Embryonic facial prominence (tissue), 1 donor: ENCODE measurements around the gene DEFB131B.
"Not testable (repeated sequence)": the region's sequence is repeated elsewhere in the genome, so short reads cannot be mapped to it uniquely, and the experiment has no call there.

Experiments used
- DNase-seq: peaks from one replicate; pipeline ENCODE4 v3.0.0-alpha.2; 2016; ENCODE audit errors: extremely low spot score

DEFB131B gene, protein sequence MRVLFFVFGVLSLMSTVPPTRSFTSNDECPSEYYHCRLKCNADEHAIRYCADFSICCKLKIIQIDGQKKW

DNA sequence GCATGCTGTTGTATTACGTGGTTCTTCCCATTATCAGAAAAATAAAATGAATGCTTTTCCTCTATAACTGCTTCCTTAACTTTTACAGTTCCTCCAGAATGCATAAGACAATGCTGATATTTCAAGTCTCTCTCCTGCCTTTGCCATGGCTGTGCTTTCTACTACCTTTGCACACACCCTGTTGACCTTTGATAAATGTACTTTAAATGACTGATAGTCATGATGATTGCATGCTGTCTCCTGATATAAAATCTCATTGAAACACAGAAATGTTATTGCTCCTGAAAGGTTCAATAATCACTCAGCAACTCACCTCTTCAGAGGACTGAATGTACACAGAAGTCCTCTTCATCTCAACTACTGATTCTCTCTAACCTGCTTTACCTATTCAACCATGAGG, at the start of gene DEFB131B:
Gene DEFB131B, plus strand, starts transcription at position 395 of the 400 bp plus-strand sequence. Its CDS starts 0 bp downstream, at position 395.
- DNase-seq: not testable (repeated sequence)

DNA sequence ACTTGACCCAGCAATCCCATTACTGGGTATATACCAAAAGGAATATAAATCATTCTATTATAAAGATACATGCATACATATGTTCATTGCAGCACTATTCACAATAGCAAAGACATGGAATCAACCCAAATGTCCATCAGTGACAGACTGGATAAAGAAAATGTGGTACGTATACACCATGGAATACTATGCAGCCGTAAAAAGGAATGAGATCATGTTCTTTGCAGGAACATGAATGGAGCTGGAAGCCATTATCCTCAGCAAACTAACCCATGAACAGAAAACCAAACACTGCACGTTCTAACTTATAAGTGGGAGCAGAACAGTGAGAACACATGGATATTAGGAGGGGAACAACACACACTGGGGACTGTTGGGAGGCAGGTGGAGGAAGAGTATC, 49.0 kb upstream of the DEFB131B start:
- DNase-seq: not testable (repeated sequence)

DNA sequence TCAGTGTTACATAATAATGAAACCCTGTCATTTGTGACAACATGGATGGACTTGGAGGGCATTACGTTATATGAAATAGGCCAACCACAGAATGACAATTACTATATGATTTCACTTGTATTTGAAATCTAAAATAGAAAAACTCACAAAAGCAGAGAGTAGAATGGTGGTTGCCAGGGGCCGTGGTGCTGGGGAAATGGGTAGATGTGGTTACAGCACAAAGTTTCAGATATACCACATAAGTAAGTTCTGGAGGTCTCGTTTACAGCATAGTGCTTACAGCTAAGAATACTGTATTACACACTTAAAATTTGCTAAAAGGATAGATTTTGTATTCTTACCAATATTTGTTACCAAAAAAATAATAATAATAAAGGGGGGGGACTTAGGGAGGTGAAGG, 48.6 kb upstream of the DEFB131B start:
- not testable (repeated sequence) for DNase-seq

DNA sequence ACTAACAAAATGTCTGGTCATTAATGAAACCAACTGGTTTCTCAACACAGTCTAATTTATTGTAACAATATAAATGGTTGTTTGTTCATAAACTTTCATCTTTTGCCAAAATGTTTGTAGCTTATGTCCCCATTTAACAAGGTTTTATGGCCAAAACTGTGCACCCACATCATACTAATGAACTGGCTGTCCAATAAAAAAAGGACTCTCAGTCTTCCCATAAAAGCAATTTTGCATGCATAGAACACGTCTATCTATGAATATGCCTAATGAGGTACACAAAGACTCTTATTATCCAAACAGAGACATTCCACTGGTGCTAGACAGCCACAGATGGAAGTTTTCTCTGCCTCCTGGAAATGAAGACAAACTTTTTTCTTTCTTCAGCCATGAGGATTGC, 45.4 kb upstream of the DEFB131B start, which contains the start of gene DEFB108B:
Gene DEFB108B, plus strand, starts transcription at position 390 of the 400 bp plus-strand sequence. Its CDS starts 0 bp downstream, at position 390.
- not testable (repeated sequence) for DNase-seq

DNA sequence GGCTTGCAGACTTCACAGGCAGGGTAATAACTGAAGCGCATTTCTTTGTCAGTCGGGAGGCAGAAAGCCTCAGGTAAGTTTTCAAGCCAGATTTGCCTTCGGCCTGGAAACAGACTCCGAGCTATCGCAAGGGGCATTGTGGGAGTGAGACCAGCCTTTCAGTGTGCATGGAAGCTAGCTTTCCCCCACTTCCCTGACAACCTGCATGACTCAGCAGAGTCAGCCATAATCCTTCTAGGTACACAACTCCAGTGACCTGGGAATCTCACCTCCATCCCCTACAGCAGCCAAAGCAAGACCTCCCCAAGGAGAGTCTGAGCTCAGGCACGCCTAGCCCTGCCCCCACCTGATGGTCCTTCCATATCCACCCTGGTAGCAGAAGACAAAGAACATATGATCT, 35.5 kb upstream of the DEFB131B start:
- not testable (repeated sequence) for DNase-seq

DNA sequence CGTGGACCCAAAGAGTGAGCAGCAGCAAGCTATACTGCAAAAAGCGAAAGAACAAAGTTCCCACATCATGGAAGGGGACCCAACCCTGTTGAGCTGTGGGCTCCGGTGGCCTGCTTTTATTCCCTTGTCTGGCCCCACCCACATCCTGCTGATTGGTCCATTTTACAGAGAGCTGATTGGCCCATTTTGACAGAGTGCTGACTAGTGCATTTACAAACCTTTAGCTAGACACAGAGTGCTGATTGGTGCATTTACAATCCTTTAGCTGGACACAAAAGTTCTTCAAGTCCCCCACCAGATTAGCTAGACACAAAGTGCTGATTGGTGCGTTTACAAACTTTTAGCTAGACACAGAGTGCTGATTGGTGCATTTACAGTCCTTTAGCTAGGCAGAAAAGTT, 34.9 kb upstream of the DEFB131B start:
- DNase-seq: not testable (repeated sequence)

DNA sequence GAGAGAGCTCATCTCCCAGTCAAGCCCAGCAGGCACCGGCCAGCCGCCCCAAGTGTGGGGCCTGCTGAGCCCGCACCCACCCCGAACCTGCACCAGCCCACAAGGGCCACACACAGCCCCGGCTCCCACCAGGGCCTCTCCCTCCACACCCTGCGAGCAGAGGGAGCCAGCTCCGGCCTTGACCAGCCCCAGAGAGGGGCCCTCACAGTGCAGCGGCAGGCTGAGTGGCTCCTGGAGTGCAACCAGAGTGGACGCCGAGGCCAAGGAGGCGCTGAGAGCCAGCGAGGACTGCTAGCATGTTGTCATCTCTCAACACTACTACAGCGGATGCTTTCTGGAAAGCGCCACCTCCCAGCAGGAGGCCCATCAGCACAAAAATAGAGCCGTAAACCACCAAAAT, 34.4 kb upstream of the DEFB131B start:
- DNase-seq: no peak

DNA sequence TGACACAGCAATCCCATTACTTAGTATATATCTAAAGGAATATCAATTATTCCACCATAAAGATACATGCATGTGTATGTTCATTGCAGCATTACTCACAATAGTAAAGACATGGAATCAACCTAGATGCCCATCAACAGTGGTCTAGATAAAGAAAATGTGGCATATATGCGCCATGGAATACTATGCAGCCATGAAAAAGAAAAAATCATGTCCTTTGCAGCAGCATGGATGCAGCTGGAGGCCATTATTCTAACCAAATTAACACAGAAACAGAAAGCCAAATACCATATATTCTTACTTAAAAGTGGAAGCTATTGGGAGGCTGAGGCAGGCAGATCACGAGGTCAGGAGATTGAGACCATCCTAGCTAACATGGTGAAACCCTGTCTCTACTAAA, 24.4 kb upstream of the DEFB131B start:
- DNase-seq: not testable (repeated sequence)

DNA sequence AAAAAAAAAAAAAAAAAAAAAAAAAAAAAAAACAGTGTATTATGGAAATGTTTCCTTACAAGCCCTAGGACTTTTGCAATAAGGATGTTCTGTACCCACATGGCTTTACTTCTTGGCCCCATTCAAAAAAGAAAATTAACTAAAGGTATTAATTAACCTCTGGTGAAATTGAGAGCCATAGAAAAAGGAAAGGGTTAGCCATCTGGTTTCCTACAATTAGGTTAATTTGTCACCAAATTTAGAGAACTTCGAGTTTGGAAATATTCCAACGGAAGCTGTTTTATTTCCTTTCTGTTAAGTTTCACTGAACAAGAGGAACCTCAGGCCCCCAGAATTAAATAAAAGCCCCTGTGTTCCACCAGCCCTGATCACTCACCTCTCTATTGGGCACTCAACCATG, 22.4 kb upstream of the DEFB131B start:
- not testable (repeated sequence) for DNase-seq

DNA sequence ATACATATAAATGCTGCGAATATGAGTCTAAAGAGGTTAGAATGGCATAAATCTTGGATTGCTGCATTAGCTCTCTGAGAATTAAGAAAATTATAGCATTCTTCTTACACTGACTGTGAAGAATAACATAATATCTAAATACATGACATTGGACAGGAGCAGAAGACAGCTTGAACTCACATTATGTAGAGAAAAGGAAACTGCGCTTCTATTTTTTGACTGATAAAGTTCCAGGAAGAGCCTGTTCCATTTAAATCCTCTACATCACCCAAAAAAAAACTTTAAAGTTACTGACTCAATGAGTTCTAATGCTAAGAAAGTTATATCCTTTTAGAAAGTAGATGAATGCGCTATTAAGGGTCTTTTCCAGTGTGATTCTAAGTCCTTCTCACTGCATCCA, 17.4 kb upstream of the DEFB131B start:
- not testable (repeated sequence) for DNase-seq

DNA sequence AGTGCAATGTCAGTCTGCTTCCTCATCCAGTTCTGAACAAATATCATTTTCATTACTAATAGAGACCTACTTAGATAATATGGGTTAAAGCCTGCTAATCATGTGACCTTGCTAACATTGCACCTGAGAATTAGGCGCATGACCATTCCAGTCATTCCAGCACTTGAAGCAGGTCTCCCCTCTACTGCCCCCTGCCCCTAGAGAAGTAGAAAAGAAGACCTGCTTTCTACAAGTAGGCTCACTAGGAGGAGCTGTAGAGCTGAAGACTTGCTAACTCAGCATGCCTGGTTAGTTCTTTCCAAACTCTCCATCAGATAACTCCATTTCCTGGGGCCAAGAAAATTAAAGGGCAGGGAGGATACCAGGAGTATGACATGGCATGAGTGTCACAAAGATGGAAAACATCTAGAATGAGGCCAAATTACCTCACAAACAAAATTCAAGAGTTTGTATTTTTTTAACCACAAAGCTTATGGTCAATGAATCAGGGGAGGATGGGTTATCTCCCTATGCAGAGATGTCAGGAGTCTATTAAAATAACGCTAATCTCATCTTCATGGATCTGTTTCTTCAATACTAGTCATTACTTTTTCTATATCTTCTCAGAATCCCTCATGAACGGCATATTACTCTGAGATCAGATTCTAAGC, 14.2 kb upstream of the DEFB131B start:
- DNase-seq: not testable (repeated sequence)

DNA sequence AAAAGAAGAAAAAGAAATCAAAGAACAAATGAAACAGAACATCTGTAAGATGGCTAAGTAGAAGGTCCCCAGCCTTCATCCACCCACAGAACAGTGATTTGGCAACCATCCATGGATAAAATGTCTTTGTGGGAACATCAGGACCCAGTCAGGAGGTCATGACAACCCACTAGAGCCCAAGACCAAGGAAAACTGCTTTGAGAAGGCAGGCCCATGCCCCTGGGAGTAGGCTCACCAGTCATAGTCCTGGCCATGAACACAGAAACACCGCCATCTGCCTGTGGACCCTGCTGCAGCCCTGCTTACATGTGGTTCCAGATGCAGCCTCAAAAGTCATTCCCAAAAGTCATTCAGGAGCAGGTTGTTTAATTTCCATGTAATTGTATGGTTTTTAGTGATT, 11.0 kb upstream of the DEFB131B start:
- DNase-seq: not testable (repeated sequence)

DNA sequence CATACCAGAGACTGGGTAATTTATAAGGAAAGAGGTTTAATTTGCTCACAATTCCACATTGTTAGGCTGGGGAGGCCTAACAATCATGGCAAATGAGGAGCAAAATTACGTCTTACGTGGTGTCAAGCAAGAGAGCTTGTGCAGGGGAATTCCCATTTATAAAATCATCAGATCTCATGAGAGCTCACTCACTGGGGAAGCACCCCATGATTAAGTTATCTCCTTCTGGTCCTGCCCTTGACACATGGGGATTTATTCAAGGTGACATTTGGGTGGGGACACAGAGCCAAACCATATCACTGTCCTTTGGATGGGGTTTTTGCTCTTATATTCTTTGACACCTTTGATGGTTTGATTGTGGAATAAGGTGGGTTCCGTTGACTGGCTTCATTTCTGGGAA, 8.3 kb upstream of the DEFB131B start:
- not testable (repeated sequence) for DNase-seq

DNA sequence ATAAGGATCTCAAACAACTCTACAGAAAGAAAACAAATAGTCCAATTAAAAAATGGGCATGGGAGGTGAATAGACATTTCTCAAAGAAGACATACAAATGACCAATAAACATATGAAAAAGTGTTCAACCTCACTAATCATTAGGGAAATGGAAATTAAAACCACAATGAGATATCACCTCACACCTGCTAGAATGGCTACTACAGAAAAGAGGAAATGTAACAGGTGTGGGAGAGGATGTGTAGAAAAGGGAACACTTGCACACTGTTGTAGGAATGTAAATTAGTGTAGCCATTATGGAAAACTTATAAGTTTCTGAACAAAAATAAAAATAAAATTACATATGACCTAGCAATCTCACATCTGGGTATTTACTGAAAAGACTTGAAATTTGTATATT, 7.6 kb upstream of the DEFB131B start:
- DNase-seq: not testable (repeated sequence)

DNA sequence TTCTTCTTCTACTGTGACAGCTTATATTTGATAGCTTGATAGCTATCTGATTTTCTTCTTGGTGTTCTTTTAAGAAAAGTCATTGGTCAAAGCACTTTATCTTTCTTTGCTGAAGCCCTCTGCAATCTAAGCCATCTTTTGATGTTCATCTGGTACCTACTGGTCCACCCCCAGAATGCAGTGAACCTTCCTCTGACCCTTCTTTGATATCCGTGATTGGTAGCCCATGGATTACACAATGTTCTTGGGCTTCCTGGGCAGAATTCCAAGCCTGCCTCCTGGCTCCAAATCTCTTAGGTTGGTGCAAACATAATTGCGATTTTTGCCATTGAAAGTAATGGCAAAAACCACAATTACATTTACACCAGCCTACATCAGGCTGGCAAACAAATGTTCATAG, 2.0 kb upstream of the DEFB131B start:
- not testable (repeated sequence) for DNase-seq

DNA sequence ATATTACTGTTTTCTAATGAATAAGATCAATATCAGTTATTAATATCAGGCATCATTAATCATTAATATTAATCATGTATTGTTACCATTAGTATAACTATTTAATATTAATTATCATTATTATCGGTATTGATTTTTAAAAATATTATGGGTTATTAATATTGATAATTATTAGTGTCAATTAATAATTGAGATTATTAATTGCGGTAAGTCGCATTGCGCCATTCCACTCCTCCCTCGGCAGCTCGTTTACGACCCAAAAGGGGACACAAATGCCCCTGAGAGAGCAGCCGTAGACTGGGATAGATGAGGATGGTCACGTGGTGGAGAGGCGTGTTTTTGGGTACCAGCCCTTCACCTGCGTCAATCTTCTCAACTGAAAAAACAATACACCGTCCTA, 7.6 kb downstream of the DEFB131B start:
- not testable (repeated sequence) for DNase-seq

DNA sequence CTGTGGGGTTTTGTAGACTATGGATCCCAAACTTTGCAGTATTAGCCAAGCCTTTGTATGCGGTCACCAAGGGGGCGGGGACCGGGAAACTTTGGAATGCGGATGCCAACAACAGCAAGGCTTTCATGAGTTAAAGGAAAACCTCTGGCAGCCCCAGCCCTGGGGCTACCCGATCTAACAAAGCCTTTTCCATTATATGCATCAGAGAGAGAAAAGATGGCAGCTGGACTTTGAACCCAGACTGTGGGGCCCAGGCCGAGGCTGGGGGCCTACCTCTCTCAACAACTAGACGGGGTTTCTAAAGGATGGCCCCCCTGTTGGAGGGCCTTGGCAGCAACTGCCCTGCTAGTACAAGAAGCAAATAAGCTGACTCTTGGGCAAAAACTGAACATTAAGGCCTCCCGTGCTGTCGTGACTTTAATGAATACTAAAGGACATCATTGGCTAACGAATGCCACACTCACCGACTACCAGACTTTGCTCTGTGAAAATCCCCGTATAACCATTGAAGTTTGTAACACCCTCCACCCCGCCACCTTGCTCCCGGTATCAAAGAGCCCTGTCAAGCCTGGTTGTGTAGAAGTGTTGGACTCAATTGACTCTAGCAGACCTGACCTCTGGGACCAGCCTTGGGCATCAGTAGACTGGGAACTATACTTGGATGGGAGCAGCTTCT, 10.2 kb downstream of the DEFB131B start:
- DNase-seq: not testable (repeated sequence)

DNA sequence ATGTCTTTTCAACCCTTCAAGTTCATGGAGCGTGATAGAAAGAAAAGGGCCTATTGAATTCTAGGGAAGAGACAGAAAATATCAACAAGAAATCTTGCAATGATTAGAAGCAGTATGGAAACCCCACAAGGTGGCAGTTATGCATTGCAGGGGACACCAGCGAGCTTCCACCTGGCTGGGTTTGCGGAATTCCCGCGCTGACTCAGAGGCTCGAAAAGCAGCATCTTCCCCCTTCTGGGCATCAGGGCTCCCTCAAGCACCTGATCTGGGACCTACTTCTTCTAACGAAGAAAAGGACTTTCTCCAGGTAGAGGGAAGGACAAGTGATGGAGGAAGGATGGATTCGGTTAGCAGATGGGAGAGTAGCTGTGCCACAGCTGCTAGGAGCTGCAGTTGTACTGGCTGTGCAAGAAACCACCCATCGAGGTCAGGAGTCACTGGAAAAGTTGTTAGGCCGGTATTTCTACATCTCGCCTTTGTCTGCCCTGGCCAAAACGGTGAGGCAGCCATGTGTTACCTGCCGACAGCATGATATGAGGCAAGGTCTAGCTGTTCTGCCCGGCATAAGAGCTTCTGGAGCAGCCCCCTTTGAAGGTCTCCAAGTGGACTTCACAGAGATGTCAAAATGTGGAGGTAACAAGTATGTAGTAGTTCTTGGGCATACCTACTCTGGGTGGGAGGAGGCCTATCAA, 11.1 kb downstream of the DEFB131B start:
- not testable (repeated sequence) for DNase-seq

DNA sequence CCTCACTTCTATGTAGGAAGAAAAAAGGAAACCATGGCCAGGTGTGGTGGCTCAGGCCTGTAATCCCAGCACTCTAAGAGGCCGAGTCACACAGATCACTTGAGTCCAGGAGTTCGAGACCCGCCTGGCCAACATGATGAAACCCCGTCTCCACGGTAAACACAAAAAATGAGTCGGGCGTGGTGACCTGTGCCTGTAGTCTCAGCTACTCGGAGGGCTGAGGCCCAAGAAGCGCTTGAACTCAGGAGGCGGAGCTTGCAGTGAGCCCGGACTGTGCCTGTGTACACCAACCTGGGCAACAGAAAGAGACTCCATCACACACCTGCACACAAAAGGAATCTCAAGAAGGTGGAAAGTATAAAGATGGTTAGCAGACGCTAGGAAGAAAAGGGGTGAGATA, 17.7 kb downstream of the DEFB131B start:
- DNase-seq: no peak

DNA sequence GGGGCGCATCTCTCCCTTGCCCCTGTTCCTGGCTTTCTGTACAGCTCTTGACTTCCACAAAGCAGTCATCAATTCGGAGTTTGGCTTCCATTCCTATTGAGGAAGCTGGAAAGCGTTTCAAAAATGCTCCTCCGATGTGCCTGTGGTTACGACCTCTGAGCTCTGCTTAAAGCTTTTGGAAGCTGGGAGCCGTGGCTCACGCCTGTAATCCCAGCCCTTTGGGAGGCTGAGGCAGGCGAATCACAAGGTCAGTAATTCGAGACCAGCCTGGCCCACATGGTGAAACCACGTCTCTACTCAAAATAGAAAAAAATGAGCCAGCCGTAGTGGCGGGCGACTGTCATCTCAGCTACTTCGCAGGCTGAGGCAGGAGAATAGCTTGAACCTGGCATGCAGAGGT, 22.9 kb downstream of the DEFB131B start:
- not testable (repeated sequence) for DNase-seq

DNA sequence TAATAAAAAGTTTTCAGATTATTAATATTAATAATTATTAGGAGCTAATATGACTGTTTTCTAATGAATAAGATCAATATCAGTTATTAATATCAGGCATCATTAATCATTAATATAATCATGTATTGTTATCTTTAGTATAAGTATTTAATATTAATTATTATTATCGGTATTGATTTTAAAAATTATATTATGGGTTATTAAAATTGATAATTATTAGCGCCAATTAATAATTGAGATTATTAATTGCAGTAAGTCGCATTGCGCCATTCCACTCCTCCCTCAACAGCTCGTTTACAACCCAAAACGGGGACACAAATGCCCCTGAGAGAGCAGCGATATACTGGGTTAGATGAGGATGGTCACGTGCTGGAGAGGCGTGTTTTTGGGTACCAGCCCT, 30.0 kb downstream of the DEFB131B start:
- DNase-seq: no peak

DNA sequence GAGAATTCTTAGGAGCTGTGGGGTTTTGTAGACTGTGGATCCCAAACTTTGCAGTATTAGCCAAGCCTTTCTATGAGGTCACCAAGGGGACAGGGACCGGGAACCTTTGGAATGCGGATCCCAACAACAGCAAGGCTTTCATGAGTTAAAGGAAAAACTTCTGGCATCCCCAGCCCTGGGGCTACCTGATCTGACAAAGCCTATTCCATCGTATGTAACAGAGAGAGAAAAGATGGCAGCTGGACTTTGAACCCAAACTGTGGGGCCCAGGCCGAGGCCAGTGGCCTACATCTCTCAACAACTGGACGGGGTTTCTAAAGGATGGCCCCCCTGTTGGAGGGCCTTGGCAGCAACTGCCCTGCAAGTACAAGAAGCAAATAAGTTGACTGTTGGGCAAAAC, 32.5 kb downstream of the DEFB131B start:
- not testable (repeated sequence) for DNase-seq
